CD14-positive monocyte (primary cell): ENCODE measurements around the gene PRDX3. TPM values are rescaled to one million over a fixed set of nuclear protein-coding genes. Genes with fewer than 3 reads are reported as not detected.

Experiments
- DNase-seq, 3 donors: peaks; one replicate each; pipeline ENCODE4 v3.0.0-alpha.2; 2011 to 2022
- H2AFZ ChIP-seq: 2 replicates; pipeline ENCODE4 v1.6.0; 2012; ENCODE audit warnings: mild to moderate bottlenecking, low read depth, low read length, inconsistent platforms; ENCODE audit not compliant: insufficient read depth, poor library complexity, severe bottlenecking
- H3K27ac ChIP-seq, 2 donors: 1 replicate in 1 of 2; 2 replicates in 1 of 2; pipeline ENCODE4 v1.5.1; 2012 to 2013; ENCODE audit warnings: low read length in 2 of 2, control low read depth in 1 of 2, inconsistent platforms in 1 of 2, low read depth in 1 of 2, mild to moderate bottlenecking in 1 of 2
- H3K27me3 ChIP-seq, 2 donors: one replicate each; pipeline versions ENCODE4 v1.6.0 to v1.6.1; 2011 to 2013; ENCODE audit warnings: low read length in 2 of 2; ENCODE audit not compliant: control insufficient read depth in 2 of 2, insufficient read depth in 2 of 2
- H3K36me3 ChIP-seq, 2 donors: replicated peaks in 1 of 2; 1 replicate in 1 of 2; 2 replicates in 1 of 2; pipeline versions ENCODE4 v1.5.1 to v1.6.1; 2012 to 2013; ENCODE audit warnings: low read length in 2 of 2, control low read depth in 1 of 2, inconsistent platforms in 1 of 2, mild to moderate bottlenecking in 1 of 2; ENCODE audit not compliant: insufficient read depth in 2 of 2, control insufficient read depth in 1 of 2
- H3K4me1 ChIP-seq, 2 donors: 1 replicate in 1 of 2; 2 replicates in 1 of 2; pipeline versions ENCODE4 v1.5.1 to v1.6.1; 2012 to 2013; ENCODE audit warnings: low read length in 2 of 2, control low read depth in 1 of 2, inconsistent platforms in 1 of 2, mild to moderate bottlenecking in 1 of 2, moderate library complexity in 1 of 2; ENCODE audit not compliant: insufficient read depth in 2 of 2, control insufficient read depth in 1 of 2
- H3K4me2 ChIP-seq: replicated peaks from 2 replicates; pipeline ENCODE3; 2012; ENCODE audit warnings: low read length, moderate library complexity, mild to moderate bottlenecking; ENCODE audit not compliant: poor library complexity, severe bottlenecking; ENCODE audit errors: extremely low read depth
- H3K4me3 ChIP-seq, 3 experiments: fragments of 200-600 bp in 1 of 3; sonication (generic) in 1 of 3; replicated peaks in 1 of 3; 1 replicate in 2 of 3; 2 replicates in 1 of 3; pipeline ENCODE4 v1.5.1; 2011 to 2013; ENCODE audit warnings: low read length in 3 of 3, mild to moderate bottlenecking in 3 of 3, control low read depth in 2 of 3, low read depth in 2 of 3, inconsistent platforms in 1 of 3, moderate library complexity in 1 of 3
- H3K79me2 ChIP-seq: 2 replicates; pipeline ENCODE4 v1.6.0; 2012; ENCODE audit warnings: mild to moderate bottlenecking, control low read depth, inconsistent platforms, low read length, moderate library complexity; ENCODE audit not compliant: insufficient read depth
- H3K9ac ChIP-seq: 2 replicates; pipeline ENCODE4 v1.6.0; 2017; ENCODE audit warnings: low read length, mild to moderate bottlenecking; ENCODE audit not compliant: insufficient read depth, poor library complexity, severe bottlenecking
- H3K9me3 ChIP-seq, 2 donors: replicated peaks in 1 of 2; 1 replicate in 1 of 2; 2 replicates in 1 of 2; pipeline versions ENCODE4 v1.5.1 to v1.6.1; 2012 to 2013; ENCODE audit warnings: low read length in 2 of 2, control low read depth in 1 of 2; ENCODE audit not compliant: control insufficient read depth in 1 of 2, insufficient read depth in 1 of 2
- H4K20me1 ChIP-seq: 2 replicates; pipeline ENCODE4 v1.6.0; 2012; ENCODE audit warnings: mild to moderate bottlenecking, low read length, control low read depth, moderate library complexity; ENCODE audit not compliant: insufficient read depth
- H3K27ac Mint-ChIP-seq, 7 donors: one replicate each; pipeline ENCODE4 v1.8.0; 2020; ENCODE audit warnings: mild to moderate bottlenecking in 7 of 7, mixed read lengths in 7 of 7, moderate library complexity in 6 of 7, inconsistent platforms in 2 of 7
- H3K27me3 Mint-ChIP-seq, 3 donors: one replicate each; pipeline ENCODE4 v1.8.0; 2021 to 2022; ENCODE audit warnings: low read depth in 3 of 3, mild to moderate bottlenecking in 3 of 3, mixed read lengths in 3 of 3, moderate library complexity in 3 of 3, inconsistent platforms in 1 of 3
- H3K36me3 Mint-ChIP-seq, 2 donors: one replicate each; pipeline ENCODE4 v1.8.0; 2020; ENCODE audit warnings: mixed read lengths in 2 of 2, inconsistent platforms in 1 of 2, mild to moderate bottlenecking in 1 of 2
- H3K4me1 Mint-ChIP-seq: one replicate; pipeline ENCODE4 v1.8.0; 2020; ENCODE audit warnings: mild to moderate bottlenecking, mixed read lengths
- H3K4me3 Mint-ChIP-seq, 2 donors: one replicate each; pipeline ENCODE4 v1.8.0; 2020; ENCODE audit warnings: mild to moderate bottlenecking in 2 of 2, mixed read lengths in 2 of 2, moderate library complexity in 1 of 2
- H3K9me3 Mint-ChIP-seq, 7 donors: one replicate each; pipeline ENCODE4 v1.8.0; 2020 to 2022; ENCODE audit warnings: mixed read lengths in 7 of 7, mild to moderate bottlenecking in 6 of 7, moderate library complexity in 6 of 7, inconsistent platforms in 2 of 7
- WGBS: methylation state at CpG from one replicate; pipeline ENCODE4 v1.1.5; 2013; ENCODE audit warnings: missing lambda C conversion rate; ENCODE audit not compliant: insufficient coverage; 5-methylcytosine and 5-hydroxymethylcytosine counted together
- intact Hi-C, 2 donors: fragments of 100-400 bp; cut with micrococcal nuclease; formaldehyde crosslinking; loops; one replicate each; pipeline versions ENCODE4 v1.15.0 to v1.15.1; 2023
- polyA plus RNA-seq, 3 donors: library from polyadenylated mRNA; depleted of rRNA in 1 of 3; unstranded in 2 of 3; stranded (reverse) in 1 of 3; fragments of 300-500 nt in 2 of 3; fragments of >200 nt in 1 of 3; fragmentation: Illumina TruSeq in 2 of 3; gene quantifications; 1 replicate in 2 of 3; 2 replicates in 1 of 3; pipeline ENCODE4 v1.2.3, GENCODE V29; 2012 to 2021
- TF ChIP-seq, protein P1 (sequence below): fragments of 200-600 bp; IDR thresholded peaks from one replicate; pipeline ENCODE4 v1.8.0; 2022; ENCODE audit warnings: antibody characterized with exemption, mild to moderate bottlenecking

Gene PRDX3
- polyA plus RNA-seq, 3 donors: 81.9 to 459 (median 410) TPM

GRCh38 chr10:119165171-119166117 lies 13.2 kb downstream of the PRDX3 start, which contains the start of gene SFXN4:
TSS of gene SFXN4 (minus strand) at chr10:119165714. CDS start at chr10:119165647, 67 bp downstream.
- H3K27ac Mint-ChIP-seq: peak within 1 kb of the TSS; percentile 88 to 95 (median 94)
- Histone ChIP-seq H3K79me2 (peaks cover 25% of the 10 kb centered on the region), H3K27me3 (no peaks in the 10 kb centered on the region), H3K4me1 (peaks cover 22 to 28% of the 10 kb centered on the region in 2 donors), H3K27ac (peak within 1 kb of the TSS; percentile 76 to 92), H3K9me3 (no peaks in the 10 kb centered on the region), H3K4me2 (peak within 1 kb of the TSS; percentile 79), H4K20me1 (no peaks in the 10 kb centered on the region), H3K36me3 (peaks cover 35 to 51% of the 10 kb centered on the region in 2 donors), H3K9ac (peak within 1 kb of the TSS; percentile 80), H3K4me3 (peak within 1 kb of the TSS; percentile 38 to 83 (median 75)), H2AFZ (peak within 1 kb of the TSS; percentile 97)
- WGBS: under 1% methylated on average over 89 of the region's 90 CpGs
- H3K4me1 Mint-ChIP-seq: peaks cover 33% of the 10 kb centered on the region
- peaks cover 50 to 51% of the 10 kb centered on the region in 2 donors for H3K36me3 Mint-ChIP-seq
- peak within 1 kb of the TSS; percentile 85 to 94 for H3K4me3 Mint-ChIP-seq
- TF ChIP-seq, protein P1, sequence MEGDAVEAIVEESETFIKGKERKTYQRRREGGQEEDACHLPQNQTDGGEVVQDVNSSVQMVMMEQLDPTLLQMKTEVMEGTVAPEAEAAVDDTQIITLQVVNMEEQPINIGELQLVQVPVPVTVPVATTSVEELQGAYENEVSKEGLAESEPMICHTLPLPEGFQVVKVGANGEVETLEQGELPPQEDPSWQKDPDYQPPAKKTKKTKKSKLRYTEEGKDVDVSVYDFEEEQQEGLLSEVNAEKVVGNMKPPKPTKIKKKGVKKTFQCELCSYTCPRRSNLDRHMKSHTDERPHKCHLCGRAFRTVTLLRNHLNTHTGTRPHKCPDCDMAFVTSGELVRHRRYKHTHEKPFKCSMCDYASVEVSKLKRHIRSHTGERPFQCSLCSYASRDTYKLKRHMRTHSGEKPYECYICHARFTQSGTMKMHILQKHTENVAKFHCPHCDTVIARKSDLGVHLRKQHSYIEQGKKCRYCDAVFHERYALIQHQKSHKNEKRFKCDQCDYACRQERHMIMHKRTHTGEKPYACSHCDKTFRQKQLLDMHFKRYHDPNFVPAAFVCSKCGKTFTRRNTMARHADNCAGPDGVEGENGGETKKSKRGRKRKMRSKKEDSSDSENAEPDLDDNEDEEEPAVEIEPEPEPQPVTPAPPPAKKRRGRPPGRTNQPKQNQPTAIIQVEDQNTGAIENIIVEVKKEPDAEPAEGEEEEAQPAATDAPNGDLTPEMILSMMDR: no peak
- intact Hi-C loops: loop anchor here in 1 of 2 donors (5.0 kb wide), 1 partner anchor 33 kb away; no protein-coding TSS in a partner anchor
- H3K9me3 Mint-ChIP-seq: no peaks in the 10 kb centered on the region
- DNase-seq: peak; percentile 63 to 67 (median 65)
- peaks cover 0 to 1% (median 0%) of the 10 kb centered on the region in 3 donors for H3K27me3 Mint-ChIP-seq

DNA sequence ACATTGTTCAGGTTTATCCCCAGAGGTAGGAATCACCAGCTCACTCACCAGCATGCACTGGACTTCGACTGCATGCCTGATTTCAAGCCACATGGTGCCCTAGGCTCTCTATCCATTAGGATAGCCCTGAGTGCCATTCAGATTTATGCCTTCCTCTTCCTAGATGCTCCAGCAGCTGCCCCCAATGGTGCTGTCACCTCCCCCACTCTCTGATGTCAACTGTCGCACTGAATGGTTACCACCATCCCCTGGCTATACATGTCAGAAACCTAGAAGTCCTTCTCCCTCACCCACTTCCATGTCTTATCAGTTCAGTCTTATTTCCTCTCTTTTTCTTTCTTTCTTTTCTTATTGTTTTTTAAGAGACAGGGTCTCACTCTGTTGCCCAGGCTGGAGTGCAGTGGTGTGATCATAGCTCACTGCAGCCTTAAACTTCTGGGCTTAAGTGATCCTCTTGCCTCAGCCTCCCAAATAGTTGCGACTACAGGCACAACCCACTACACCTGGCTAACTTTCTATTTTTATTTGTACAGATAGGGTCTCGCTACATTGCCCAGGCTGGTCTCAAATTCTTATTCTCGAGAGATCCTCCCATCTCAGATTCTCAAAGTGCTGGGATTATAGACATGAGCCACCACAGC lies 16.0 kb downstream of the PRDX3 start:
- Histone ChIP-seq H4K20me1 (no peaks in the 10 kb centered on the region), H3K79me2 (peaks cover 25% of the 10 kb centered on the region), H3K27ac (no peak overlapping the region), H2AFZ (no peak overlapping the region), H3K4me2 (no peak overlapping the region), H3K9me3 (no peaks in the 10 kb centered on the region), H3K36me3 (peaks cover 26 to 50% of the 10 kb centered on the region in 2 donors), H3K27me3 (no peaks in the 10 kb centered on the region), H3K9ac (no peak overlapping the region), H3K4me1 (peaks cover 22 to 28% of the 10 kb centered on the region in 2 donors), H3K4me3 (no peak overlapping the region)
- peaks cover 33% of the 10 kb centered on the region for H3K4me1 Mint-ChIP-seq
- intact Hi-C loops: no loop called here
- H3K27ac Mint-ChIP-seq: peak overlapping the region in 1 of 7 donors; percentile 68
- DNase-seq: no peak
- peaks cover 0 to 1% (median 0%) of the 10 kb centered on the region in 3 donors for H3K27me3 Mint-ChIP-seq
- peaks cover 40 to 53% of the 10 kb centered on the region in 2 donors for H3K36me3 Mint-ChIP-seq
- TF ChIP-seq, protein P1: no peak
- H3K4me3 Mint-ChIP-seq: no peak overlapping the region
- H3K9me3 Mint-ChIP-seq: no peaks in the 10 kb centered on the region
- WGBS: 90% methylated on average over 4 of the region's 5 CpGs
